Esophagus muscularis mucosa (tissue), 4 donors: Measurements from ENCODE around the gene ZNF599.

ENCODE experiments used
- EP300 ChIP-seq: sonication (generic); formaldehyde crosslinking; IDR thresholded peaks from one replicate; pipeline ENCODE4 v1.6.1; 2017; ENCODE audit warnings: antibody characterized with exemption
- POLR2AphosphoS5 ChIP-seq, 2 donors: sonication (generic); formaldehyde crosslinking; IDR thresholded peaks; one replicate each; pipeline ENCODE4 v1.6.1; 2017; ENCODE audit warnings: antibody characterized with exemption in 2 of 2
- TF ChIP-seq, protein P1 (sequence below), 3 experiments: fragments of 200-600 bp in 2 of 3; fragments of 450-650 bp in 1 of 3; sonication (generic) in 2 of 3; IDR thresholded peaks; one replicate each; pipeline ENCODE4 v1.5.1; 2017 to 2019; ENCODE audit warnings: antibody characterized with exemption in 3 of 3, mild to moderate bottlenecking in 2 of 3, moderate library complexity in 1 of 3

DNA sequence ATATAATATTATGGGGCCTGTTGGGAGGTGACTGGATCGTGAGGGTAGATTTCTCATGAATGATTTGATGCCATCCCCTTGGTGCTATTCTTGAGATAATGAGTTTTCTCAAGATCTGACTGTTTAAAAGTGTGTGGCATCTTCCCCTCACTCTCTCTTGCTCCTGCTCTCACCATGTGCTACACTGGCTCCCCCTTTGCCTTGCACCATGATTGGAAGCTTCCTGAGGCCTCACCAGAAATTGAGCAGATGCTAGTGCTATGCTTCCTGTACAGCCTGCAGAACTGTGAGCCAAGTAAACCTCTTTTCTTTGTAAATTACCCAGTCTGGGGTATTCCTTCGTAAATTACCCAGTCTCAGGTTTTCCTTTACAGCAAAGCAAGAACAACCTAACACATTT, 1.8 kb upstream of the ZNF599 start:
- TF ChIP-seq, protein P1, sequence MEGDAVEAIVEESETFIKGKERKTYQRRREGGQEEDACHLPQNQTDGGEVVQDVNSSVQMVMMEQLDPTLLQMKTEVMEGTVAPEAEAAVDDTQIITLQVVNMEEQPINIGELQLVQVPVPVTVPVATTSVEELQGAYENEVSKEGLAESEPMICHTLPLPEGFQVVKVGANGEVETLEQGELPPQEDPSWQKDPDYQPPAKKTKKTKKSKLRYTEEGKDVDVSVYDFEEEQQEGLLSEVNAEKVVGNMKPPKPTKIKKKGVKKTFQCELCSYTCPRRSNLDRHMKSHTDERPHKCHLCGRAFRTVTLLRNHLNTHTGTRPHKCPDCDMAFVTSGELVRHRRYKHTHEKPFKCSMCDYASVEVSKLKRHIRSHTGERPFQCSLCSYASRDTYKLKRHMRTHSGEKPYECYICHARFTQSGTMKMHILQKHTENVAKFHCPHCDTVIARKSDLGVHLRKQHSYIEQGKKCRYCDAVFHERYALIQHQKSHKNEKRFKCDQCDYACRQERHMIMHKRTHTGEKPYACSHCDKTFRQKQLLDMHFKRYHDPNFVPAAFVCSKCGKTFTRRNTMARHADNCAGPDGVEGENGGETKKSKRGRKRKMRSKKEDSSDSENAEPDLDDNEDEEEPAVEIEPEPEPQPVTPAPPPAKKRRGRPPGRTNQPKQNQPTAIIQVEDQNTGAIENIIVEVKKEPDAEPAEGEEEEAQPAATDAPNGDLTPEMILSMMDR (IDR thresholded peaks at IDR 0.05), result no peak
- no peak for TF ChIP-seq POLR2AphosphoS5 (IDR thresholded peaks at IDR 0.05)
- TF ChIP-seq EP300, result no peak
